PC-3 (cell line): ENCODE results near the gene ENG. TPM values are rescaled to one million over a fixed set of nuclear protein-coding genes. Genes with fewer than 3 reads are reported as not detected.
A peak's percentile ranks its signal among the peaks of the same experiment; 100 is the strongest.

Experiments used
- ATAC-seq: fragments of 200-7000 bp; cut with Tn5 transposase; 2 replicates; pipeline ENCODE4 v1.9.1; 2020; ENCODE audit warnings: mild to moderate bottlenecking, moderate library complexity
- BruUV-seq: library from RNA; stranded (reverse); fragments of 400-500 nt; replicated peaks from 2 replicates; lab custom pipeline; 2021; lab: Mats Ljungman, UMichigan
- CTCF ChIA-PET: fragments of 300-600 bp; sonication (Branson Sonifier 250); formaldehyde crosslinking; loops from one replicate; lab custom pipeline; 2022; ENCODE audit warnings: antibody characterized with exemption; lab: Charles Lee
- POLR2A ChIA-PET: fragments of 300-600 bp; sonication (Branson Sonifier 250); formaldehyde crosslinking; loops from one replicate; lab custom pipeline; 2022; ENCODE audit warnings: antibody characterized with exemption; ENCODE audit not compliant: unreplicated experiment; lab: Charles Lee
- DNase-seq: peaks from one replicate; pipeline ENCODE4 v3.0.0-alpha.2; 2015
- H2AFZ ChIP-seq: fragments of 300-600 bp; sonication (generic); 2 replicates; pipeline ENCODE4 v1.6.0; 2016; ENCODE audit warnings: antibody characterized with exemption, low read length
- H3F3A ChIP-seq: fragments of 300-600 bp; sonication (generic); one replicate; pipeline ENCODE4 v1.6.0; 2017; ENCODE audit warnings: antibody characterized with exemption, low read length, control low read depth, mild to moderate bottlenecking; ENCODE audit not compliant: unreplicated experiment
- H3K27ac ChIP-seq: fragments of 300-600 bp; sonication (generic); 2 replicates; pipeline ENCODE4 v1.5.1; 2016; ENCODE audit warnings: mild to moderate bottlenecking, low read length
- H3K27me3 ChIP-seq: fragments of 300-600 bp; sonication (generic); 2 replicates; pipeline ENCODE4 v1.6.1; 2016; ENCODE audit warnings: low read length, mixed read lengths
- H3K36me3 ChIP-seq: fragments of 300-600 bp; sonication (generic); 2 replicates; pipeline ENCODE4 v1.6.1; 2016; ENCODE audit warnings: low read depth, mixed run types, low read length, mixed read lengths
- H3K4me1 ChIP-seq: fragments of 300-600 bp; sonication (generic); 2 replicates; pipeline ENCODE4 v1.5.1; 2016; ENCODE audit warnings: low read length; ENCODE audit not compliant: insufficient read depth
- H3K4me2 ChIP-seq: fragments of 300-600 bp; sonication (generic); 2 replicates; pipeline ENCODE4 v1.6.0; 2016; ENCODE audit warnings: low read length
- H3K4me3 ChIP-seq: fragments of 300-600 bp; sonication (generic); 2 replicates; pipeline ENCODE4 v1.5.1; 2016; ENCODE audit warnings: mild to moderate bottlenecking, low read length, mixed read lengths
- H3K79me2 ChIP-seq: fragments of 300-600 bp; sonication (generic); 2 replicates; pipeline ENCODE4 v1.6.1; 2017; ENCODE audit warnings: low read length, mixed read lengths
- H3K9ac ChIP-seq: fragments of 300-600 bp; sonication (generic); 2 replicates; pipeline ENCODE4 v1.6.0; 2016; ENCODE audit warnings: mild to moderate bottlenecking, low read length
- H3K9me2 ChIP-seq: fragments of 300-600 bp; sonication (generic); replicated peaks from 2 replicates; pipeline ENCODE4 v1.6.1; 2016; ENCODE audit warnings: mixed run types, low read length, mixed read lengths
- H3K9me3 ChIP-seq: fragments of 300-600 bp; sonication (generic); 2 replicates; pipeline ENCODE4 v1.6.1; 2016; ENCODE audit warnings: low read length, mixed read lengths
- H4K20me1 ChIP-seq: fragments of 300-600 bp; sonication (generic); 2 replicates; pipeline ENCODE4 v1.6.1; 2016; ENCODE audit warnings: low read length, mixed read lengths
- CTCF ChIP-seq: fragments of 300-600 bp; sonication (generic); conservative IDR thresholded peaks from 2 replicates; pipeline ENCODE4 v1.5.1; 2017; ENCODE audit warnings: antibody characterized with exemption, low read depth, mild to moderate bottlenecking, low read length
- EZH2 ChIP-seq: fragments of 300-600 bp; sonication (generic); IDR thresholded peaks from one replicate; pipeline ENCODE4 v1.6.1; 2017; ENCODE audit warnings: antibody characterized with exemption, mild to moderate bottlenecking, low read length; ENCODE audit not compliant: unreplicated experiment
- EZH2phosphoT487 ChIP-seq: fragments of 300-600 bp; sonication (generic); IDR thresholded peaks from 2 replicates; pipeline ENCODE4 v1.6.1; 2018; ENCODE audit warnings: mild to moderate bottlenecking, antibody characterized with exemption, low read length, borderline replicate concordance
- intact Hi-C: fragments of 100-400 bp; cut with micrococcal nuclease; formaldehyde crosslinking; loops from 2 replicates; pipeline ENCODE4 v1.9.0; 2023
- total RNA-seq: library from RNA; depleted of rRNA; stranded (reverse); fragments of >200 nt; gene quantifications from 2 replicates; pipeline ENCODE4 v1.2.3, GENCODE V29; 2014

The ENG gene
- total RNA-seq, 1 experiment from 2014 or later = 1.1 TPM

- H3K9me2 ChIP-seq = no peaks in the 10 kb centered on the region
- H3K9me3 ChIP-seq = no peaks in the 10 kb centered on the region
- TF ChIP-seq EZH2phosphoT487 (no peak), EZH2 (no peak), CTCF (no peak)
- intact Hi-C loops = no loop called here
- no peak overlapping the region for H2AFZ ChIP-seq
- H3K4me2 ChIP-seq = no peak overlapping the region
- ATAC-seq (no peak), DNase-seq (peak; percentile 4)
- POLR2A ChIA-PET = no interaction called here
- no peaks in the 10 kb centered on the region for H3K79me2 ChIP-seq
- no peaks in the 10 kb centered on the region for H3F3A ChIP-seq
- no peak overlapping the region for H3K4me3 ChIP-seq
- peaks cover 12% of the 10 kb centered on the region for H3K4me1 ChIP-seq
- H4K20me1 ChIP-seq = no peaks in the 10 kb centered on the region
- CTCF ChIA-PET = no interaction called here
- H3K9ac ChIP-seq = no peak overlapping the region
- BruUV-seq = no TSS peak
- H3K27ac ChIP-seq = no peak overlapping the region
- H3K36me3 ChIP-seq = peaks cover 5% of the 10 kb centered on the region
- no peaks in the 10 kb centered on the region for H3K27me3 ChIP-seq
These were observed 57.5 kb downstream of the ENG start for GRCh38 chr9:127796852-127797370.

- TF ChIP-seq EZH2phosphoT487 (no peak), EZH2 (no peak), CTCF (no peak)
- H3K36me3 ChIP-seq = peaks cover 5% of the 10 kb centered on the region
- intact Hi-C loops = no loop called here
- H3K9ac ChIP-seq = no peak overlapping the region
- no peak overlapping the region for H3K4me2 ChIP-seq
- BruUV-seq = no TSS peak
- no peak overlapping the region for H3K27ac ChIP-seq
- no peaks in the 10 kb centered on the region for H3K9me3 ChIP-seq
- H2AFZ ChIP-seq = no peak overlapping the region
- H3K4me3 ChIP-seq = no peak overlapping the region
- CTCF ChIA-PET = no interaction called here
- POLR2A ChIA-PET = no interaction called here
- H3K4me1 ChIP-seq = peaks cover 9% of the 10 kb centered on the region
- no peaks in the 10 kb centered on the region for H3K9me2 ChIP-seq
- no peaks in the 10 kb centered on the region for H3K79me2 ChIP-seq
- peak; percentile 11; the same call in 1 of the 2 replicates for ATAC-seq
- DNase-seq = peak; percentile 5
- no peaks in the 10 kb centered on the region for H4K20me1 ChIP-seq
- no peaks in the 10 kb centered on the region for H3F3A ChIP-seq
- no peaks in the 10 kb centered on the region for H3K27me3 ChIP-seq
These were observed 58.1 kb downstream of the ENG start for GRCh38 chr9:127796225-127796813.
